H1 (cell line): Measurements from ENCODE around the gene ANKS1B. TPM values are rescaled to one million over a fixed set of nuclear protein-coding genes. Genes with fewer than 3 reads are reported as not detected.

Source experiments
- EP300 ChIP-seq, 2 experiments: IDR thresholded peaks; 1 replicate in 1 of 2; 2 replicates in 1 of 2; pipeline ENCODE4 v1.6.1; 2011 to 2012; ENCODE audit warnings: low read depth in 2 of 2, low read length in 2 of 2, mild to moderate bottlenecking in 2 of 2, borderline replicate concordance in 1 of 2, inconsistent platforms in 1 of 2, moderate library complexity in 1 of 2
- SP1 ChIP-seq: IDR thresholded peaks from 2 replicates; pipeline ENCODE4 v1.6.1; 2011; ENCODE audit warnings: low read depth, low read length
- TCF12 ChIP-seq: IDR thresholded peaks from 2 replicates; pipeline ENCODE4 v1.6.1; 2011; ENCODE audit warnings: low read depth, mild to moderate bottlenecking, low read length
- polyA plus RNA-seq, 7 experiments: library from polyadenylated mRNA; depleted of rRNA in 3 of 7; stranded (reverse) in 5 of 7; unstranded in 2 of 7; fragments of >200 nt in 5 of 7; fragments of 200-250 nt in 2 of 7; gene quantifications; 1 replicate in 5 of 7; 2 replicates in 1 of 7; 4 replicates in 1 of 7; pipeline versions ENCODE4 v1.2.1 to v1.2.3, GENCODE V29; 2011 to 2013; ENCODE audit warnings: missing spikeins in 2 of 7, mixed read lengths in 2 of 7
- total RNA-seq: library from RNA; stranded (reverse); fragmentation: NEBNext Ultra II Directional; extraction: Animal tissue kit (Norgen Biotek cat#: 25700); gene quantifications from 2 replicates; pipeline ENCODE4 v1.2.1, GENCODE V29; 2021

Gene ANKS1B
- total and polyA plus RNA-seq, 2 of the 8 experiments (the other 6 are each of a cell fraction or from before 2014, with no cell fraction given): 2.7 to 6.1 TPM

DNA sequence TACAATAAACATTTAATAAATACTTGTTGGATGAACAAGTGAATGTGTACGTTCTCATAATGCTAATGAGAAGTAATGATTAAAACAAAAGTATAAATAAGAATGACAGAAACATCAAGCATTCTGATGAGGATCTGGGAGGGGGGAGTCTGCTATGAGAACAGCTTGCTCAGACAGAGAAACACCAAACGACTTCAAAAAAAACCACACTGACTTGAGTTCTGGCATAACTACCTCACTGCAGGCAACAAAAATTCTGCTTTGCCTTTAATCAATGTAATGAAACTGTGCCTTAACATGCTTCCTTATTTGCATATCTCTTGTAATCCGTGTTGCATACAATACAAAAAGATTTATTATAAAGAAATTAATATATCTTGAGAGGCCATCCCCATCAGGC is 632.5 kb downstream of the ANKS1B start (continued):
- TF ChIP-seq TCF12: no peak
- TF ChIP-seq EP300 (IDR thresholded peaks at IDR 0.05; ENCODE audit: borderline replicate concordance in 1 of 2, low read depth in 2 of 2, low read length in 2 of 2): no peak
- TF ChIP-seq SP1: no peak
